Astrocyte (in vitro differentiated cells and primary cell): Measurements from ENCODE around the gene CREB3L1. TPM values are rescaled to one million over a fixed set of nuclear protein-coding genes. Genes with fewer than 3 reads are reported as not detected.

Source experiments
- DNase-seq: peaks from one replicate; pipeline ENCODE4 v3.0.0-alpha.2; 2010; ENCODE audit warnings: low read depth
- FAIRE-seq: peaks from 2 replicates; lab custom pipeline; 2011; peaks lifted over from hg19 to GRCh38; lab: Jason Lieb, UNC
- H2AFZ ChIP-seq: 2 replicates; pipeline ENCODE4 v1.6.0; 2012; ENCODE audit warnings: low read depth, low read length, inconsistent platforms
- H3K27ac ChIP-seq: 2 replicates; pipeline ENCODE4 v1.5.1; 2011; ENCODE audit warnings: low read depth, low read length, inconsistent platforms
- H3K27me3 ChIP-seq: 2 replicates; pipeline ENCODE4 v1.6.0; 2011; ENCODE audit warnings: low read length, inconsistent platforms; ENCODE audit not compliant: insufficient read depth
- H3K36me3 ChIP-seq: 2 replicates; pipeline ENCODE4 v1.5.1; 2011; ENCODE audit warnings: low read length, inconsistent platforms; ENCODE audit not compliant: insufficient read depth
- H3K4me1 ChIP-seq: 2 replicates; pipeline ENCODE4 v1.5.1; 2011; ENCODE audit warnings: low read length, inconsistent platforms; ENCODE audit not compliant: insufficient read depth
- H3K4me2 ChIP-seq: 2 replicates; pipeline ENCODE4 v1.6.0; 2012; ENCODE audit warnings: low read length, inconsistent platforms
- H3K4me3 ChIP-seq: 2 replicates; pipeline ENCODE4 v1.5.1; 2011; ENCODE audit warnings: low read depth, mild to moderate bottlenecking, low read length, inconsistent platforms; ENCODE audit not compliant: insufficient read depth
- H3K79me2 ChIP-seq: 2 replicates; pipeline ENCODE4 v1.6.0; 2012; ENCODE audit warnings: mild to moderate bottlenecking, low read length, inconsistent platforms; ENCODE audit not compliant: insufficient read depth
- H3K9ac ChIP-seq: 2 replicates; pipeline ENCODE4 v1.6.0; 2012; ENCODE audit warnings: mild to moderate bottlenecking, low read length, inconsistent platforms
- H3K9me3 ChIP-seq: 2 replicates; pipeline ENCODE4 v1.5.1; 2012; ENCODE audit warnings: low read depth, mild to moderate bottlenecking, low read length, inconsistent platforms; ENCODE audit not compliant: insufficient read depth
- H4K20me1 ChIP-seq: 2 replicates; pipeline ENCODE4 v1.6.0; 2012; ENCODE audit warnings: low read length, inconsistent platforms; ENCODE audit not compliant: insufficient read depth
- H3K27ac Mint-ChIP-seq: one replicate; pipeline ENCODE4 v1.8.0; 2021; ENCODE audit warnings: mild to moderate bottlenecking, mixed read lengths; ENCODE audit not compliant: unreplicated experiment
- H3K27me3 Mint-ChIP-seq: one replicate; pipeline ENCODE4 v1.8.0; 2021; ENCODE audit warnings: low read depth, mixed read lengths; ENCODE audit not compliant: unreplicated experiment
- H3K36me3 Mint-ChIP-seq: one replicate; pipeline ENCODE4 v1.8.0; 2021; ENCODE audit warnings: low read depth, mixed read lengths; ENCODE audit not compliant: unreplicated experiment
- H3K4me1 Mint-ChIP-seq: one replicate; pipeline ENCODE4 v1.8.0; 2021; ENCODE audit warnings: low read depth, mixed read lengths; ENCODE audit not compliant: unreplicated experiment
- H3K4me3 Mint-ChIP-seq: one replicate; pipeline ENCODE4 v1.8.0; 2021; ENCODE audit warnings: mild to moderate bottlenecking, moderate library complexity, mixed read lengths; ENCODE audit not compliant: unreplicated experiment
- H3K9me3 Mint-ChIP-seq: one replicate; pipeline ENCODE4 v1.8.0; 2021; ENCODE audit warnings: mild to moderate bottlenecking, mixed read lengths; ENCODE audit not compliant: unreplicated experiment
- CTCF ChIP-seq: IDR thresholded peaks from 2 replicates; pipeline ENCODE4 v1.5.1; 2011; ENCODE audit warnings: low read depth, mild to moderate bottlenecking, inconsistent platforms, low read length, moderate library complexity; ENCODE audit not compliant: insufficient read depth
- EZH2 ChIP-seq: IDR thresholded peaks from 2 replicates; pipeline ENCODE4 v1.6.1; 2012; ENCODE audit warnings: mild to moderate bottlenecking, low read length, inconsistent platforms; ENCODE audit not compliant: insufficient read depth
- total RNA-seq: library from RNA; stranded (reverse); gene quantifications from 2 replicates; pipeline ENCODE4 v1.2.1, GENCODE V29; 2021

Gene CREB3L1
- total RNA-seq, 1 donor from 2014 or later, result 324 TPM

DNA sequence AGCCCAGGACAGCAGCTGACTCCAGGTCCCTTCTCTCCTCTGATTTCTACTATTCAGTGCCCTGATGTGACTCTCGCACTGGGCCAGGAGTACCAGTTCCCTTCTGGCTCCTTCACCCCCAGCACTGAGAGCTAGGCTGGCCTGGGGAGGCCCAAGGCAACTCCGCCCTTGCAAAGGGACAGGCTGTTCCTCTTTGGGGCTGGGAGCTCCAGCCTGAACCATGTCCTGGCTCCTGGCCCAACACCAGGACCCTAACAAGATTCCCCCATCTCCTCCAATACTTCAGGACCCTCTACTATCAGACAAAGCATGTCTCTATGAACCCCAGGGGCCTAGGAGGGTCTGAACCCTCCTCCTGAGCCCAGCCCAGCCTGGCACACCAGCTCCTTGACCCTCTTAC is 12.5 kb downstream of the CREB3L1 start:
- no peaks in the 10 kb centered on the region for H3K36me3 ChIP-seq
- peaks cover 64% of the 10 kb centered on the region for H3K4me1 Mint-ChIP-seq
- H2AFZ ChIP-seq, result no peak overlapping the region
- H3K27me3 ChIP-seq, result no peaks in the 10 kb centered on the region
- H3K27ac ChIP-seq, result peak overlapping the region; percentile 100
- H3K4me1 ChIP-seq, result peaks cover 57% of the 10 kb centered on the region
- H3K9ac ChIP-seq, result peak overlapping the region; percentile 18
- H4K20me1 ChIP-seq, result peaks cover 50% of the 10 kb centered on the region
- peaks cover 87% of the 10 kb centered on the region for H3K79me2 ChIP-seq
- no peaks in the 10 kb centered on the region for H3K9me3 ChIP-seq
- H3K4me2 ChIP-seq, result peak overlapping the region; percentile 72
- peak overlapping the region; percentile 78 for H3K4me3 Mint-ChIP-seq
- FAIRE-seq (no peak), DNase-seq (no peak)
- no peak for TF ChIP-seq EZH2
- no peak for TF ChIP-seq CTCF
- peaks cover 30% of the 10 kb centered on the region for H3K36me3 Mint-ChIP-seq
- H3K4me3 ChIP-seq, result no peak overlapping the region
- H3K9me3 Mint-ChIP-seq, result no peaks in the 10 kb centered on the region
- no peaks in the 10 kb centered on the region for H3K27me3 Mint-ChIP-seq
- peak overlapping the region; percentile 97 for H3K27ac Mint-ChIP-seq

DNA sequence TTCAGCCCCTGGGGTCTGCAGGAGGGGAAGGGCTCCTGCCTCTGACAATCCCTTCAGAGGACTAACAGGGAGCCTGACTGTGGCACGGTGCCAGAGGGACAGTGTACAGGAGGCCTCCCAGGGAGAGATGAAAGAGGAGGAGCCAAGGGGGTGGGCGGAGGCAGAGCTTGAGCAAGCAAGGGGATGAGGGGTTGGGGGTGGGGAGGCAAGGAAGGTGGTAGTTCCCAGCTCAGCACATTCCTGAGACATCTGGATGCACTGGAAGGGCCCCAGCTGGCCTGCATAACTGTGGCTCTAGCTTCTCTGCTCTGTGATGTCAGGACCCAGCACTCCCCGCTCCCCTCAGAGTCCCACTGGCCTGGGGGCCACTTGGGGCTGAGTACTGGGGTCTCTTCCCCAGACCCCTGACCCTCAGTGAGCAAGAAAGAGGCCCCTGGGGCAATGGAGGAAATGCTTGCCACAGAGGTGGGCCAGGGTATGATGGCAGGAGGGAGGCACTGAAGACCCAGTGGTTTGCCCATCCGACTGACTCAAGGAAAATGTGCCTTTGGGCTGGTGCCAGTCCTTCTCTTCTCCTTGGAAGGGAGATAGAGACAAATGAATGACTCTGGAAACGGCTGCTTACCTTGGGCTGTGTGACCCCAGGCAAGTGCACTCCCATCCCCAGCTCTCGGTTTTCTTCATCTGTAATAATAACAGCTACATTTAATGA is 13.3 kb downstream of the CREB3L1 start:
- H3K4me1 ChIP-seq, result peaks cover 57% of the 10 kb centered on the region
- no peak overlapping the region for H2AFZ ChIP-seq
- Mint-ChIP-seq H3K27me3 (no peaks in the 10 kb centered on the region), H3K27ac (peak overlapping the region; percentile 97), H3K9me3 (no peaks in the 10 kb centered on the region), H3K4me1 (peaks cover 58% of the 10 kb centered on the region), H3K4me3 (peak overlapping the region; percentile 78), H3K36me3 (peaks cover 25% of the 10 kb centered on the region)
- H3K4me3 ChIP-seq, result peak overlapping the region; percentile 26
- FAIRE-seq (no peak), DNase-seq (peak; percentile 94)
- H3K36me3 ChIP-seq, result no peaks in the 10 kb centered on the region
- H3K9me3 ChIP-seq, result no peaks in the 10 kb centered on the region
- peak overlapping the region; percentile 75 for H3K9ac ChIP-seq
- H3K4me2 ChIP-seq, result peak overlapping the region; percentile 72
- TF ChIP-seq CTCF, result no peak
- TF ChIP-seq EZH2, result no peak
- H3K27ac ChIP-seq, result peak overlapping the region; percentile 100
- H3K27me3 ChIP-seq, result no peaks in the 10 kb centered on the region
- peaks cover 85% of the 10 kb centered on the region for H3K79me2 ChIP-seq
- peaks cover 43% of the 10 kb centered on the region for H4K20me1 ChIP-seq
